ENCODE measurements around the gene PIGV. TPM values are rescaled to one million over a fixed set of nuclear protein-coding genes. Genes with fewer than 3 reads are reported as not detected.
"Not testable (repeated sequence)": the region's sequence is repeated elsewhere in the genome, so short reads cannot be mapped to it uniquely, and the experiment has no call there.

The PIGV gene
- total RNA-seq, 1 experiment from 2014 or later = 14.0 TPM

DNA sequence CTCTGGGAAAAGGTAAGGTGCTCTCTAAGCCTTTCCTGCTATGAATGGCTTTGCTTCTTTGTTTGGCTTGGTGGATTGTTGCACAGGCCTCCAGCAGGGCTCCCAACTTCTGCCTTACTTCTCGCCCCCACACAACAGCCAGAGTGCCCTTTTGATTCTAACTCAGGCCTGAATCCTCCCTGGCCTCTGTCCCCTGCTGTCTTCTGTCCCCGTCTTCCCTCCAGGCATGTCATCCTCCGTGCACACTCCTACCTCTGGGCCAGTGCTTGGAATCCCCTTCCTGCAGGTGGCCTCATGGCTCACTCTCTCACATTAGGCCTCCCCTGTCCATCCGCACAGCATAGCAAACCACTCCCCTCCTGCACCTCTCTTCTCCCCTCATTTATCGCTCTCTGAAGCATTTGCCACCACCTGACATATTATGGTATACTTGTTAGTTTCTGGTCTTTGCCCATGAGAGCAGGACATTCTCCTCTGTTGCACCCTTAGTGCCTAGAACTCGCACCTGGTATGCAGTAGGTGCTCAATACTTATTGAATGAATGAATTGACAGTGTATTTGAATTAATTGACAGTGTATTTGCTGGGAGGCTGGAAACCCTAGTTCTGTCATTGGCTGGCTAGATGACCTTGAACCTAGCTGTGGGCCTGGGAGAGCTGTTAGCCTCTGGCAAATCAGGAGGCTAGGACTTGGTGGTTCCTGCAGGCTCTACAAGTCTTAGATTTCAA is 41.6 kb downstream of the PIGV start:
- no peak for DNase-seq (ENCODE audit: extremely low read depth, low read depth)

DNA sequence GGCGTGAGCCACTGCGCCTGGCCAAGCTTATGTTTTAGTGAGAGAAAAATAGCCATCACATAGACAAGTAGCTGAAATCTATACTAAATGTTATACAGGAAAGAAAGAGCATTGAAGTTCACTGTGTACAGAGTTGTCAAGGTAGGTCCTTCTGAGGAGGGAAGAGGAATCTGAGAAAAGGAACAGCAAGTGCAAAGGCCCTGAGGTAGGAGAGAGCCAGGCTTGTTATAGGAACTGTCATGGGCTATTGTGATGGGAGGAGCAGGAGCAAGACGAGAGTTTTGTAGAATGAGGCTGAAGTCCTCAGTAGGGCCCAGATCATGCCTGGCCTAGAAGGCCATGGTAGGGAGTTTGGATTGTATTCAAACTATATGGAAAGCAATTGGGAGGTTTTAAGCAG is 43.3 kb downstream of the PIGV start:
- DNase-seq (ENCODE audit: extremely low read depth, low read depth) = no peak

DNA sequence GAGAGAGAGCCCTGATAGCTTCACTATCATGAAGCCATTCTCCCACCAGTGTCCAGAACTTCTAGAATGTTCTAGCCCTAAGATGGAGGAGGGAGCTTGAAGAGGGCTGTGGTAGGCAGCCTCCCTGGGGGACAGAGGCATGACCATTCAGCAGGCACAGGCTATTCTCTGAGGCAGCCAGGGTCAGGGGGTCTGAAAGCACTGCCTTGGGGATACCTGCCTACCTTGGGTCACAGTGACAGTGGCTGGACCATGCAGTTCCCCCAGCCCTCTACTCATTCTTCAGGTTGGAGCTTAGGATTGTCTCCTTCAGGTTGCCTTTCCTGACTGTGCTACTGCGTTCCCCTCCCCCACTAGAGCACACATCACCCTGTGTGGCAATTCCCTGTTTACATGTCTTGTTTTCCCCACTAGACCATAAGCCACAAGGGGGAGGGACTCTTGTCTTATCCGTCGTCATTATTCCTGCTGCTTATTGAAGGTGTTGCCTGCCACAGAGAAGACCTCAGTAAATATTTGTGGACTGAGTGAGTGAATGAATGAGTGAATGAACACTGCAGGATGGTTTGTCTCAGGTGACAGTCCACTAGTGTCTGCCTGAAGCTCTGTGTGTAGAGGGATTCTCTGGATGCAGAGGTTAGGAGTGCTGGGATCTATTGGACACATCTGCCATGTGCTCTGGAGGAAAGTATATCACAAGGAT is 43.9 kb downstream of the PIGV start:
- no peak for DNase-seq (ENCODE audit: extremely low read depth, low read depth)

DNA sequence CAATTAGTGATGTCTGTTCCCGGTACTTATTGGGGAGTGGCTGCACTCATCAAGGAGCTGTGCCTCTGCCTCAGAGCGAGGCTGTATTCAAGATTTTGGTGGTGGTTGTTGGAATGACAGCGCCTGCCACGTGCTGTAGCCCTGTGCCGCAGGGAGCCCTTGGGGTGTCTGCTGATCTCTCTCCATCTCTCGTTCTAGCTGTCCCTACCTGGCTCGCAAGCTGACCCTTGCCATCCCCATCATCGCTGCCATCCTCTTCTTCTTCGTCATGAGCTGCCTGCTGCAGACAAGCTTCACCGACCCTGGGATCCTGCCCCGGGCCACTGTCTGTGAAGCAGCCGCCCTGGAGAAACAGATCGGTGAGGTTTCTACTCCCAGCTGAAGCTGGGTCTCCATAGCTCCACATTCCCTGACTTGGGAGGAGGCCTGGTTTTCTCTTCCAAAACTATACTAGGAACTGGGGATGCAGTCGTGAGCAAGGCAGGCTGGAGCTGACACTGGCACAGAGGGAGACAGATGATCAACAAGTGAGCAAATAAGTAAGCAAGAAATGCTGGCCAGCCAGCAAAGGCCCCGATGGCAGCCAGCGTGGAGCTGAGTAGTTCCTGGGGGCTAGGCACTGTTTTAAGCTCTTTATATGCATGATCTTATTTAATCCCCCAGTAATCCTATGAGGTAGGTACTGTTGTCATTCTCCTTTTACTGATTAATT is 44.7 kb downstream of the PIGV start:
- no peak for DNase-seq (ENCODE audit: extremely low read depth, low read depth)

DNA sequence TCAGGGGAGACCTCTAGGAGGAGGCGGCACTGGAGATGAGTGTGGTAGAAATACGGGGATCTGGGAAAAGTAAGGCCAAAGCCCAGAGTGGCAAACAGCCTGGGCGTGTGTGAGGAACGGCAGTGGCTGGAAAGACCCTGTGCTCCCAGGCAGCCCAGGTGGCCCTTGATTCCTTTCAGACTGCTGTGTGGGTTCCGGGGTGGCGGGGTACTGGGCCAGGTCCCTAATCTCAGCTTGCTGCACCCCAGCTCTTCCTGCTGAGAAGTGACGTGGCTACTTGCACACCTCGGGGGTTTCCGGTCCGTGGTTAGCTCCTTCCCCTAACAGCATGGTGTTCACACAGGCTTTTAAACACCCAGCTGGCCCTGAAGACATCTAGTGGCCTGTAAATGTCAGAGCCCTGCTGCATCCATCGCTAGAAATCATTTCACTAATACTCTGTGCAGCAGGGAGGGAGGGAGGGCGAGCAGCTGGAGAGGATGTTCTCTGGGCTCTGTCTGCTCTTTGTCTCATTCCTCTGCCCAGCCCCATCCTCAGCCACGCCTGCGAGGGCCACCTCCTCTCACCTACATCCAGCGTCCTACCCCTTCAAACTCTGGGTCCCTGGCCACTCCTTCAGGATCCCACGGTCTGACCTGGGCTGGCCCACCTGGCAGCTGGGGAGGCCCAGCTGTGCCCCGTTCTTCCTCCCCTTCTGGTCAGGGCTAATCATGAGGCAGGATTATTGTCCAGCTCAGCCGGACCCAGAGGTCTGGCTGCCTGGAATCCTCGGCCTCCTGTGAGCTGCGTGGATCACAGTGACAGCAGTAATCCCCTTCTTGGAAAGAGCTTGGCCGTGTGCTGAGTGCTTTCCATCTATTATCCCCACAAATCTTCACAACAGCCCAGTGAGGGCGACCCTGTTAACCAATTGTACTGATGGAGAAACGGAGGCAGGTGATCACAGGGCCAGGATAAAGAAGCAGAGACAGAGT is 46.0 kb downstream of the PIGV start:
- no peak for DNase-seq (ENCODE audit: extremely low read depth, low read depth)

DNA sequence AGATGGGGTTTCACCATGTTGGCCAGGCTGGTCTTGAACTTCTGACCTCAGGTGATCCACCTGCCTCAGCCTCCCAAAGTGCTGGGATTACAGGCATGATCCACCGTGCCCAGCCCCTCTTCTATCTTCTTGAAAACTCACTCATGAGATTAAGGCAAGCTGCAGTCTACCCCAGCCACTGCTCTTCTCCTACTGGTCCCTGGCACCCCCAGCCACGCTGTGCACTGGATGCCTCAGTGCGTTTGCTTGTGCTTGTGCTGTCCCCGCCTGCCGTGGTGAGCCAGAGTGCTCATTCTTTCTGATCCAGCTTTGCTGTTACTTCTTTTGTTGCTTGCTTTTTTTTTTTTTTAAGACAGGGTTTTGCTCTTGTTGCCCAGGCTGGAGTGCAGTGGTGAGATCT is 49.9 kb downstream of the PIGV start:
- DNase-seq (ENCODE audit: extremely low read depth, low read depth) = not testable (repeated sequence)

DNA sequence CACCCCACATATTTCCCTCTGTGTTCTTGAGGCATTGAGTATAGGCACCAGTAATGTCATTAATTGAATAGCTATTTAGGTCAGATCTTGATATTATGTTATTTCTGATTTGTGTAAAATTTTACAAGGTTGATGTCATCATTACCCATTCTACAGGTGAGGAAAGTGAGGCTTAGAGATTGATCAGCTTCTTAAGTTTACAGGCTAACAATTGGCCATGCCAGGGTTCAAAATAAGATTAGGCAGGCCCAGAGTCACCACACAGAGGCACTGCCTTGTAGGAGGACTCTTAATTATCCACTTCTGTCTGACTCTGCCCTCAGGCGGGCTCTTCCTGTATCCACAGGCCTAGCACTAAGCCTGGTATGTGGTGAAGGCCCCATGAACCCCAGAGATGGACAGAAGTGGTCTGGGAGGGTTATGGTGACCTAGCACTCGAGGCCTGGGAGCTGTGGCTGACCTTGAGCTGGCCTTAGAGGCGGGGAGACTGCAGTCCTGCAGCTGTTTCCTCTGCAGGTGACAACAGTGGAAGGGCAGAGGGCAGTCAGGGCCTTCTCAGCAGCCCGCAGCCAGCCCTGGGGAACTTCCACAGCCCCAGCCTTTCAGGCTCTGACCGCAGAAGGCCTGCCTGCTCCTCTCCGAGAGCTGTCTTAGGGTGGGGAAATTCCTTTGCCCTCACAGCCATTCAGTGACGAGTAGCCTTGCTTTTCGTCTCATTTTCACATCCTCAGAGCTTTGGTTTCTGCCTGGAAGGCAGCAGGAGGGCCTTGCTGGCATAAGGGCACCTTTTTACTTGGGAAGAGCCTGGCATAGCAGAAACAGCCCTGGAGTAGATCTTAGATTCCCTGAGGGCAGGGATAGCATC is 51.0 kb downstream of the PIGV start:
- no peak for DNase-seq (ENCODE audit: extremely low read depth, low read depth)

DNA sequence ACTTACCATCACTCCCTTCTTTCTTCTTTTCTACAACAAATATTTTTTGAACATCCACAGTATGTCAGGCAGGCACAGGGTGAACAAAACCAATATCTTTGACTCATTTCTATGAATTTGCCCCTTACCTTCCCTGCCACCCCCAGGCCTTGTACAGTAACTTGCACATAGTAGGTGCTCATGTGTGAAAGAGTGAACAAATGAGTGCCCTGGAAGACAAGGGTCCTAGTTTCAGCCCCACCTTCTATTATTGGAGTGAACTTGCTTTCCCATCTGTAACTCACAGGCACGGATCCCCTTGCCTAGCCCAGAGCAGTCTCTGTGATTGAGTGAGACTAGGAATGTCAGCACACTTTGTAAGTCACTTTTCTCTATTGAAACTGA is 51.6 kb downstream of the PIGV start:
- no peak for DNase-seq (ENCODE audit: extremely low read depth, low read depth)

DNA sequence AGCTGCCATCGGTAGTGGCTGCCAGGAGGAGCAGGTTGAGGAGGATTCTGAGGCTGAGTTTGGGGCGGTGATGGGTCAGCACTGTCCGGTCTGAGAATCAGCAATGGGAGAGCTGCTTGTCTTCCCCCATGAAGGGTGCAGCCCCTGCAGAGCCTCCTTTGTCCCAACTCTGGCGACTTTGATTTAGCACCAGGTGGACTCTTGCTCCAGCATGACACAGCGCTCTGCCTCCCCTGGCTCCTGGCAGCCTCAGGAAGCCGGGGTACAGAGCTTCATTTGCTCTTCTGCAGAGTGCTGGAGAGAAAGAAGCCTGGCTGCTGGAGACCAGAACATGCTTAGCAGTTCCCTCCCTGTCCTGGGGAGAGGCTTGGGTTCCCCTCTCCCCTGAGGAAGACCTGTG is 52.0 kb downstream of the PIGV start:
- no peak for DNase-seq (ENCODE audit: extremely low read depth, low read depth)

DNA sequence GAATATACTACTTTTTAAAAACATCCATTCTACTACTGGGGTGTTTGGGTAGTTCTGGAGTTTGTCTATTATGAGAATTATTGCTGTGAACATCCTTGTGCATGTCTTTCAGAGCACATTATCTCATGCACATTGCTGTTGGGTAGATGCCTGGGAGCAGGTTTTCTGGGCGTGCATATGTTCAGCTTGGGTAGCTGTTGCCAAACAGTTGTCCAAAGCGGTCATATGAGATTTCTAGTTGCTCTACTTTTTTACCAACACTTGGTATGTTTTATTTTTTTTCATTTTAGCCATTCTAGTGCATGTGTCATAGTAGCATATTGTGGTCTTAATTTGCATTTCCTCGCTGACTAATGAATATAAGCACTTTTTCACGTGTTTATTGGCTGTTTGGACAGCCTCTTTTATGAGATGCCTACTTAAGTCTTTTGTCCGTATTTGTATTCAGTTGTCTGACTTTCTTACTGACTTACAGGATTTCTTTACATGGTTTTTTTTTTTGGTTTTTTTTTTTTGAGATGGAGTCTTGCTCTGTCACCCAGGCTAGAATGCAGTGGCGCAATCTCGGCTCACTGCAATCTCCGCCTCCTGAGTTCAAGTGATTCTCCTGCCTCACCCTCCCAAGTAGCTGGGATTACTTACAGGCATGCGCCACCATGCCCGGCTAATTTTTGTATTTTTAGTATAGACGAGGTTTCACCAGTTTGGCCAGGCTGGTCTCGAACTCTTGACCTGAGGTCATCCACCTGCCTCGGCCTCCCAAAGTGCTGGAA is 56.9 kb downstream of the PIGV start:
- DNase-seq (ENCODE audit: extremely low read depth, low read depth) = no peak

DNA sequence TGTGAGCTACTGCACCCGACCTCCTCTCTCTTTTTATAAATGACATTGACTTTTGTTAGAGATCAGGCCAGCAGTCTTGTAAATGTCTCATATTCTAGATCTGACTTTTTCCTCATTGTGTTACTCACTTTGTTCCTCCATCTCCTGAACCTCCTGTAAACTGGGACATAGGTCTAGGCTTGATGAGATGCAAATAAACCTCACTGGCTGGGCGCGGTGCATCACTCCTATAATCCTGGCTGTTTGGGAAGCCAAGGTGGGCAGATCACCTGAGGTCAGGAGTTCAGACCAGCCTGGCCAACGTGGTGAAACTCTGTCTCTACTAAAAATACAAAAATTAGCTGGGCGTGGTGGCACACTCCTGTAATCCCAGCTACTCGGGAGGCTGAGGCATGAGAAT is 60.1 kb downstream of the PIGV start:
- DNase-seq (ENCODE audit: extremely low read depth, low read depth) = not testable (repeated sequence)

Small RNA genes within 50 kb of the gene (small RNA-seq; reads per million reads assigned to genes)
- 0 reads per million in 2 experiments for gene RN7SL165P

Other genes starting within 250 kb of the PIGV start
- gene ARID1A, start 91.9 kb upstream of the PIGV start, total RNA-seq (2014; rRNA removed; shearing (Covaris generic)) = 16.5 and 17.6 TPM in 2 replicates
- gene ZDHHC18, start 38.7 kb downstream of the PIGV start, total RNA-seq (2014; rRNA removed; shearing (Covaris generic)) = 12.5 and 15.2 TPM in 2 replicates
- gene SFN, start 75.2 kb downstream of the PIGV start, total RNA-seq (2014; rRNA removed; shearing (Covaris generic)) = 21.7 and 23.1 TPM in 2 replicates
- 13.5 and 19.5 TPM in 2 replicates for gene GPN2, start 102.3 kb downstream of the PIGV start, total RNA-seq (2014; rRNA removed; shearing (Covaris generic))
- gene GPATCH3, start 112.5 kb downstream of the PIGV start, total RNA-seq (2014; rRNA removed; shearing (Covaris generic)) = 6.7 and 7.5 TPM in 2 replicates
- gene NR0B2, start 126.0 kb downstream of the PIGV start, total RNA-seq (2014; rRNA removed; shearing (Covaris generic)) = not detected in 2 replicates
- 40.2 and 60.1 TPM in 2 replicates for gene NUDC, start 133.8 kb downstream of the PIGV start, total RNA-seq (2014; rRNA removed; shearing (Covaris generic))
- gene KDF1, start 172.5 kb downstream of the PIGV start, total RNA-seq (2014; rRNA removed; shearing (Covaris generic)) = not detected in 2 replicates
- gene TRNP1, start 205.7 kb downstream of the PIGV start, total RNA-seq (2014; rRNA removed; shearing (Covaris generic)) = 1.1 and 2.1 TPM in 2 replicates
- gene TENT5B, start 224.9 kb downstream of the PIGV start, total RNA-seq (2014; rRNA removed; shearing (Covaris generic)) = 0.07 TPM in 1 of 2 replicates, not detected in the other

Measured in NCI-H460 (cell line).